AG09309 (cell line): ENCODE measurements around the gene GDF7.

Experiments
- DNase-seq: peaks from one replicate; pipeline ENCODE4 v3.0.0-alpha.2; 2010; ENCODE audit warnings: low read depth
- H3K4me3 ChIP-seq: 2 replicates; pipeline ENCODE4 v1.5.1; 2011; ENCODE audit warnings: mild to moderate bottlenecking, low read depth, low read length, moderate library complexity; ENCODE audit not compliant: control insufficient read depth
- TF ChIP-seq, protein P1 (sequence below): IDR thresholded peaks from 2 replicates; pipeline ENCODE4 v1.5.1; 2011; ENCODE audit warnings: mild to moderate bottlenecking, low read depth, low read length, inconsistent platforms; ENCODE audit not compliant: insufficient read depth, control insufficient read depth; ENCODE audit errors: missing control alignments

Gene GDF7

DNA sequence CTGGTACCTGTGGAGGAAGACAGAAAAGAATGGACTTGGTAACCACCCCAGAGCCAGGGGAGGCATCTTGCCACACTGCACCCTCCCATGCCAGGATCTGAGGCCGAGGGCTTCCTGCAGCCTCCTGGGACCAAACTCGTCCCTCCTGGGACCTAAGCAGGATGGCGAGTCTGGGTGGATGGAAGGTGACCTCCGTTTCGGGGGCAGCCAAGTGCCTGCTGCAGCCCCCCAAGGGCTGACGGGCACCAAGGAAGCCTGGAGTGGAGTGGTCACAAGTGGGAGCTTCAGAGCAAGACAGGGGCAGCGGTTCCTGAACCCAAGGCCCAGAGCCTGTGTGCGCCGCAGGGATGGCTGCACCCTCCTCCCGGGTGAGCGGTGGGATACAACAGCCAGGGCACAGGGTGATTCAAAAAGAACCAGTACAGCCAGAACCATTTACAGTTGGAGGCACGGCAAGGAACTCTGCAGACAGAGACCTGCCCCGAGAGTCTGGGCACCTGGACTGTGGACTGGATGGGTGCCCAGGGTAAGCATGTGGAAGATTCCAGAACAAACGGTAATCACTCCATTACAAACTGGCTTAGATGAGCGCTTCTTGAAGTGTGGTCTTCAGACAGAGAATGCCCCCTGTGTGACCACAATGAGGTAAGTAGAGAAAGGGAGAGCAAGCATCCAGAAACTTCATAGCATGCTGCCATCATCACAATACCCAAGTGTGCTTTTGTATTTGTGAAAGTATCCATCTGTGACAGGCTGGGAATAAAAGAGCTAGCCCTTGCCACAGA lies 28.1 kb upstream of the GDF7 start:
- H3K4me3 ChIP-seq = no peak overlapping the region
- no peak for DNase-seq
- TF ChIP-seq, protein P1, sequence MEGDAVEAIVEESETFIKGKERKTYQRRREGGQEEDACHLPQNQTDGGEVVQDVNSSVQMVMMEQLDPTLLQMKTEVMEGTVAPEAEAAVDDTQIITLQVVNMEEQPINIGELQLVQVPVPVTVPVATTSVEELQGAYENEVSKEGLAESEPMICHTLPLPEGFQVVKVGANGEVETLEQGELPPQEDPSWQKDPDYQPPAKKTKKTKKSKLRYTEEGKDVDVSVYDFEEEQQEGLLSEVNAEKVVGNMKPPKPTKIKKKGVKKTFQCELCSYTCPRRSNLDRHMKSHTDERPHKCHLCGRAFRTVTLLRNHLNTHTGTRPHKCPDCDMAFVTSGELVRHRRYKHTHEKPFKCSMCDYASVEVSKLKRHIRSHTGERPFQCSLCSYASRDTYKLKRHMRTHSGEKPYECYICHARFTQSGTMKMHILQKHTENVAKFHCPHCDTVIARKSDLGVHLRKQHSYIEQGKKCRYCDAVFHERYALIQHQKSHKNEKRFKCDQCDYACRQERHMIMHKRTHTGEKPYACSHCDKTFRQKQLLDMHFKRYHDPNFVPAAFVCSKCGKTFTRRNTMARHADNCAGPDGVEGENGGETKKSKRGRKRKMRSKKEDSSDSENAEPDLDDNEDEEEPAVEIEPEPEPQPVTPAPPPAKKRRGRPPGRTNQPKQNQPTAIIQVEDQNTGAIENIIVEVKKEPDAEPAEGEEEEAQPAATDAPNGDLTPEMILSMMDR = no peak

DNA sequence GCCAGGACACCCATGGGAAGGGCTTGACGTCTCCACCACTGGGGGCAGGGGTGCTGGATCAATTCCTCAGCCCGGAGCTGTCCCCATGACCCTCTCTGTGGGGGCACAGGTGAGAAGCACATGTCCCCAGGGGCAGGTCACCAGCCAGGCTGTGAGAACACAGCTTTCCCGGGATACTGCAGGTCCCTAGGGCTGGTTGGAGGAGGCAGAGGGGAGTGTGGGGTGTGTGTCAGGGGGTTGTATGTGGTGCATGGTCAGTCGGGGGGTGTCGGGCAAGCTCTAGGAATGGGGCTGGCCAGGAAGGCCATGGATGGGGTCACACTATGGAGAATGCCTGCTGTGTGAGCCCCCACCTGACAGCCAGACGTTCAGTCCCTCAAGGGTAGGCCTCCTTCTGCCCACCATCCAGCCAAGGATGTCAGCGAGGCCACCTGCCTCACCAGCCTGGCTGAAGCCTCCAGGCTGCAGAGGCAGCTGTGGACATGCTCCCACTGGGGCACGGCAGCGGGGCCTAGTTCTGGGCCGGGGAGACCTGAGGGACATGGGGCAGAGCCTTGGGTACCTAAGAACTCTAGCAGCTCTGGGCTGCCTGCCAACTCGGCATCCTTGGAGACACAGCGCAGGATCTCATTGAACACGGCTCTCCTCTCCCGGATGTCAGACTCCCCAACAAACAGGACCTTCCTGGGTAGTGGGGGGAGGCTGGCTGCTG lies 26.4 kb upstream of the GDF7 start:
- no peak overlapping the region for H3K4me3 ChIP-seq
- TF ChIP-seq, protein P1 = no peak
- DNase-seq = no peak

DNA sequence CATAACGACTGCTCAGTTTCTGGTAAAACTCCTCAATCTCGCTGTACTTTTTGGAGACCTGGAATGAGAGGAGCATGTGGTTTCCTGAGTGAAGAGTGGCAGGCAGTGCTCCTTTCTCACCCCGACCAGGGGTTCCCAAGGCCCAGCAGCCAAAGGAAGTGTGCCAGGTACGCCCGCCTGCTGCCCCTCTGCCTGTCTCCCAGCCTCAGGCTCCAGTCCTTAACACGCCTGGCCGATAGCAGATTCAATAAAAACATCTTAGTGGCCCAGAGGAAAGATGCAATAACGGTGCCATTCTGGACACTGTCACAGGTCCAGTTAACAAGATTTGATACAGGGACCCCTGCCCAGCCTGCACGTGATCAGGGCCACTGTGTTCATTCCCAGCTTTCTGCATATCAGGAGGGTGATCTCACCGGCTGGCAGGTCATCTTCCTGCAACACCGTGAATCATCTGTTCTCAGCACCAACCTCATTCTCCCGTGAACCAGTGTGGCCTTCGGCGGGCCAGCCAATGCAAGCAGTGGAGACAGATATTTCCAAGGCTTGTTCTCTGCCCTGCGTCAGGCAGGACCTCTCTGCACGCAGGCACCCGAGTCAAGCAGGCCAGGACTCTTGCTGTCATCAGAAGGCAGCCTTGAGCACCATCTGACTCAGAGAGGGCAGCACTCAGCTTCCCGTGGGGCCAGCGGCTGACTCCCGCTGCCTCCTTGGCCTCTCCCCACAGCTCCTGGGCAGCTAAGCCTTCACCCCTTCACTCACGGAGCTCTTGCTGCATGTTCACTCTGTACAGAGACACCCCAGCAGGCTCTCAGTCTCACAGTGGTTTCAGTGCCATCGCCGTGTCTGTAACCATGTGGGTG lies 25.6 kb upstream of the GDF7 start:
- no peak for DNase-seq

DNA sequence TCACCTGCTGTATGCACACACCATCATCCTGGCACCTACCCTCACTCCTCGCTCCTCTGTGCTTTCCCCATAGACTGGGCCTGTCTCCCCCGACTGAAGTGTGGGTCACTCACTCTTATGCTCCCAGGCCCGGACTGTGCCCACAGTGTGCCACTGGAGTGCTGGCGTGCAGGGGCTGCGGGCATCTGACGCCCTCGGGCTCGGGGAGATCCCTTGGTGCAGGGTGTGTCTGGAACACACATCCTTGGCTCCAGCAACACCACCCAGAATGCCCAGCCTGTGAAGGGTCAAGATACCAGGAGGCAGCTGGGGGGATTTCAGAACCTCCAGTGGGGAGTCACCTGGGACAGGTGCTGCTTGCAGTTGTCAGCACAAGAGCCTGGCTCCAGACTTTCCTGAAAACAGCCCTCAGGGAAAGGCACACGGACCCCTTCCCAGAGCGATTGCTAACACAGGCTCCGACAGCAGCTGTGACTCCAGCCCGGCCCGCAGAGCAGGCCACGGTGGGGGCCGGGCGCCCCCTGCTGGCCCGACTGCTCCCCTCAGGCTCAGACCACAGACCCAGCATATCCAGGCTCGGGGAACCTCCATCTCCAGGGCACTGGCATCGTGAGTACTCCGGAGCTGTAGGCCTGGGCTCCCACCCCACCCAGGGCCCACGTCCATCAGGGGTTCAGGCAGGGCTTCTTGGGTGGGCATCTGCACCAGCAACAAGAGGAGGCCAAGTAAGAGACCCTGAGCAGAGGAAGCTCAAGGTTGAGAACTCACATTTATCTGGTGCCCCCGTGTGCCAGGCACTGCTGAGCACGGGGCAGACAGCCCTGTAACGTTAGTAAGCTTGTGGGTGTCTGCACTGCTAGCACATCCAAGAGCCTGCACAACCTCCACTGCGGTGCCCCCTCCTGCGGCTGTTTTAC lies 24.6 kb upstream of the GDF7 start:
- DNase-seq = no peak

More for the DNA sequence above, 25.6 kb upstream of the GDF7 start:
- H3K4me3 ChIP-seq = no peak overlapping the region
- TF ChIP-seq, protein P1 = no peak

DNA sequence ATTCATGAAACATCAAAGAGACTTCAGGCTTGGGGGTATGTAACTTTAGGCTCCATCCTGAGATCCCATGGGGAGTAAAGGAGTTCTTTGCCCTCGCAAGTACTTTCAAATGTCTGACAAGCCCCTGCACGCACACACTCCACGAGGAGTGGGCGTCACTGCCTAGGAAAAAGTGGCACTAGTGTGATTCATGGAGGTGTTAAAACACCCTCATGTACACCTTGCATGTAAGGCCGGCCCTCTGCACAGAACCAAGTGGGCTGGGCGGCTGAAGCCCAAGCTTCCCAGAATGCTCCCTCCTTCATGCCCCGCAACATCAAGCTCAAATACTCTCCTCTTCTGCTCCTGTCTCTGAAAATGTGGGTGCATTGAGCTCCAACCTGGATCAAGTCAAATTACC lies 23.9 kb upstream of the GDF7 start:
- TF ChIP-seq, protein P1 = no peak
- H3K4me3 ChIP-seq = no peak overlapping the region
- no peak for DNase-seq

More for the DNA sequence above, 24.6 kb upstream of the GDF7 start:
- TF ChIP-seq, protein P1 = peak; percentile 99
- no peak overlapping the region for H3K4me3 ChIP-seq

DNA sequence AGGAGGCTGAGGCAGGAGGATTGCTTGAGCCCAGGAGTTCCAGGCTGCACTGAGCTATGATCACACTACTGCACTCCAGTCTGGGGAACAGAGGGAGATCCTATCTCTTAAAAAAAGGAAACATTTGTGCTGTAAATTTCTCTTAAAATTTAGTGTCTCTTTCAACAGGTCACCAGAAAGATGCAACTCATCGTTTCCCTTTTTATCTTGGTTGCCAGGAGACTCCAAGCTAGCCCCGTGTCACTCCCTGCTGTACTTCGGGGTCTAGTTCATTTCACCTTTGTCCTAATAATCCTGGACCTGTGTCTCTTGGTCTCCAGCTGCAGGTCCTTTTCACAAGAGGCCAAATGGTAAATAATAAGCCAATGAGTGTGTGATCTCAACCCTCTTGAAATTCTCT lies 23.1 kb upstream of the GDF7 start:
- DNase-seq = no peak
- TF ChIP-seq, protein P1 = no peak
- H3K4me3 ChIP-seq = no peak overlapping the region
